ENCODE results near the gene IL1A.

The IL1A gene

DNA sequence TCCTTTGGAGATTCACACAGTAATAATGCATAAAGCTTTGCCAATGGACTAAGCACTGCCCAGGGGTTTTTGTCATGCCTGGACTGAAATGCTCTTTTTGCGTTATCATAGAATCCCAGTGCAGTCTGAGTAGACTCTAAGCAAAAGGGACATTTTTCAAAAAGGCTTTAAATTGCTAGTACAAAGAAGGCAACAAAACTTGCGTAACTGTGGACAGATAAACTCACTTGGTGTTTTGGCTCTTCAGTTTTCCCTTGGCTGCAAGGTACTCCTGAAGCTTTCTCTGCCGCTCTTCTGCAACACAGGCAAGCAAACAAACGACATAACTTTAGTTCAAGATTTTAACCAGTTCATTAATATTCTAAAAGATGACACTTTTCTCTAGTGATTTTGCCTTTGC, 22.0 kb downstream of the IL1A start:
- DNase-seq (ENCODE audit: low read depth in 2 of 2) = no peak

- no peak for DNase-seq (ENCODE audit: low read depth in 2 of 2)
Measured at GRCh38 chr2:112760149-112760548, 24.1 kb downstream of the IL1A start.

DNA sequence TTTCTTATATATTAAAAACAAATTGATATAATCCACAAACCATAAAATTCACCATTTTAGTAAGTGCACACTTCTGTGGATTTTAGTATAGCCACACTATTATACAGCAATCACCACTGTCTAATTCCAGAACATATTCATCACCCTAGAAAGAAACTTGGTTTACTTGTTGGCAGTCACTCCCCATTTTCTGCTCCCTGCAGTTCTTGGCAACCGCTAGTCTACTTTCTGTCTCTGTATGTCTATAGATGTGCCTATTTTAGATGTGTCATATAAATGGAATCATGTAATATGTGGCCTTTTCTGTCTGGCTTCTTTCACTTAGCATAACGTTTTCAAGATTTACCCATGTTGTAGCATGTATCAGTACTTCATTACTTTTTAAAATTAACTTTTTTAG, 25.6 kb downstream of the IL1A start:
- DNase-seq (ENCODE audit: low read depth in 2 of 2) = no peak

DNA sequence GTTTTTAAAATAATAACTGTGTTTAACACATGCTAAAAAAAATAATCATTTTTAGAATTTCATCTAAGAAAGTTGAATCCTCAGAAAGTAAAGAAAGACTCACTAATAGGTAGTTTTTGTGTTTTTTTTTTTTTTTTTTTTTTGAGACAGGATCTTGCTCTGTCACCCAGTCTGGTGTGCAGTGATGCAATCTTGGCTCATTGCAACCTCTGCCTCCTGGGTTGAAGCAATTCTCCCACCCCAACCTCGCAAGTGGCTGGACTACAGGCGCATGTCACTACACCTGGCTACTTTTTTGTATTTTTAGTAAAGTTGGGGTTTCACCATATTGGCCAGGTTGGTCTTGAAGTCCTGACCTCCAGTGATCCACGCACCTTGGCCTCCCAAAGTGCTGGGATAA, 27.0 kb downstream of the IL1A start:
- DNase-seq (ENCODE audit: low read depth in 2 of 2) = no peak

DNA sequence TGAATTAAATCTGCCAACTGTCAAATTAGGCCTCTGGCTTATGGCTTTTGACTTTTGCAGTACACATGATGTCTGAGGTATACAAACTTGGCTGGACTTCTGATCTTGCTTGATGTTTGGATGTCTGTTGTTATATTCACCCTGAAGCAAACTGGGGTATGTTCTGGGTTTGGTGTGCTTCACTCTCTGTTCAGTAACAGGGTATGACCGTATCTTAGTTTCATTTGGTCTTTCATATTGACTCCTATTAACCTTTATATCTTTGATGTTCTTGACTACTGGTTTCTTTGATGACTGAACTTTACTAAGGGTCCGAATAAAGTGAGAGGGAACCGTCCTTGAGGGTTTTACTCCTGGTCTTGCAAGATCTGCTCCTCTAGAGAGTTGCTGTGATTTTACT, 28.1 kb downstream of the IL1A start:
- no peak for DNase-seq (ENCODE audit: low read depth in 2 of 2)

GRCh38 chr2:112755444-112755843, 28.8 kb downstream of the IL1A start:
- DNase-seq (ENCODE audit: low read depth in 2 of 2) = no peak

- DNase-seq (ENCODE audit: low read depth in 2 of 2) = no peak
Measured at GRCh38 chr2:112754564-112754963, 29.7 kb downstream of the IL1A start.

- DNase-seq (ENCODE audit: low read depth in 2 of 2) = no peak
Measured at GRCh38 chr2:112752667-112753066, 31.6 kb downstream of the IL1A start.

GRCh38 chr2:112751451-112752197, 32.7 kb downstream of the IL1A start:
- DNase-seq (ENCODE audit: low read depth in 2 of 2) = no peak

GRCh38 chr2:112750560-112750843, 33.8 kb downstream of the IL1A start:
- DNase-seq (ENCODE audit: low read depth in 2 of 2) = no peak

DNA sequence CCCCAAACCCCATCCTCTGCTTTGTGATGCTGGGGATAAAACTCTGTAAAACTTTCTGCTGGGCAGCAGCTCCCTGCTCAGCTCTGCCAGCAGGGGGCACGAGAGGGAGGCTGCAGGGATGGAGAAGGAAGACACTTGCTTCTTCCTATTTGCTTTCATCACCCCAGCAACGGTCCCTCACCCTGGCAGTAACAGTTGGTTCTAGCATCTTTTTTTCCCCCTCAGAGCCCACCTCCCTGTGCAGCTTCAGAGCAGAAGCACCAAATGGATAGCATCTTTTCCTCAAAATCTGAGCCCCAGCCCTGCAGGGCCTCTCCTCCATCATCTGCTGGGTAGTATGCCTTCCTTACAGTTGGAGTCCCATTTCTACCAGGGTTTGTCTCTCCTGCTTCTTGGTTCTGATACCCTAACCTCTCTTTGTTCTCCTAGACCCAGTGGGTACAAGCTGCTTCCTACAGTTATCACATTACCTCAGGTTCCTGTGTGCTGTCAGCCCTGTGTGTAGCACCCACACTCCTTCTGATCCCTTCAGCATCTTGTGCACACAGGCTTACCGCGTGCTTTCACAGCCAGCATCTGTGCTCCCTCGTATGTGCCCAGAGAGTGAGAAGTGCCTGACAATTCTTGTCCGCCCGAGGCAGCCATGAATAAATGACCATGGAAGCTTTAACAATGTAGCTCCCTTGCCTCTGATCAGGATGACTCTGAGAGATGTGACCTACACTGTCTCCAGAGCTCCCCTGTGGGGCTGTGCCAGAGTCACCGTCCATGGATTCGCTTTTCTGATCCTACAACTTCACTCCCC, 34.3 kb downstream of the IL1A start:
- peak; percentile 36 to 73 for DNase-seq (ENCODE audit: low read depth in 2 of 2)

DNA sequence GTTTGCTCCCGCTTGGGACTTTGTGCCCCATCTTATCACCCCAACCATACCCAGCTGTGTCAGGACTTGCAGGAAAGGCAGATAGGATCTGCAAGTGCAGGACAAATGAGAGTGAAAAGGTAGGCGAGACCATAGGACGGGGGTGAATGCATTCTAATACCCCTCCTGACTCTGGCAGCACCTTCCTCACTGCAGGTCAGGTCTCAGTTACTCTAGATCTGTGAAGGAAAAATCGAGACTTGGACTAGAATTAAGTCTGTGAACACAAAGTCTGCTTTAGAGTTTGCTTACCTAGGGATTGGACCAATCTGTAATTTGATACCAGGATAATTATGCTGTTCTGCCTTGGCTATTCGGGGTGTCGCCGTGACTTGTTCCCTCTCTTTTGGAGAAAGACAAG, 43.8 kb downstream of the IL1A start:
- no peak for DNase-seq (ENCODE audit: low read depth in 2 of 2)

- DNase-seq (ENCODE audit: low read depth in 2 of 2) = no peak
Measured at GRCh38 chr2:112737542-112738232, 46.6 kb downstream of the IL1A start.

DNA sequence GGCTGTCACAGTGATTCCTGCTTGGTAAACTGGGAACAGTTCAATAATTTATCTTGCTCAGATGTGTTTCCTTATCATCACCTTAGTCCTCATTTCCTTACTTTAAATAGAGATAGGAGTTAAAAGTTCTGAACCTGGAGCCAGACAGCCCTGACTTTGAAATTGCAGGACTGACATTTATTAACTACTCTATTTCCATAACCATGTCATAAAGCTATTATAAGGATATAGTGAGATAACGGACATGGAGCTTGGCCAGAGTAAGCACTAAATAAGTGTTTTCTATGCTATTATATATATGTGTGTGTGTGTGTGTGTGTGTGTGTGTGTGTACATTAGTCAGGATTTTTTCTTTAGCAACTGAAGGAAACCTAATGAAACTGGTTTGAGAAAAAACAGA, 50.4 kb downstream of the IL1A start:
- no peak for DNase-seq (ENCODE audit: low read depth in 2 of 2)

DNA sequence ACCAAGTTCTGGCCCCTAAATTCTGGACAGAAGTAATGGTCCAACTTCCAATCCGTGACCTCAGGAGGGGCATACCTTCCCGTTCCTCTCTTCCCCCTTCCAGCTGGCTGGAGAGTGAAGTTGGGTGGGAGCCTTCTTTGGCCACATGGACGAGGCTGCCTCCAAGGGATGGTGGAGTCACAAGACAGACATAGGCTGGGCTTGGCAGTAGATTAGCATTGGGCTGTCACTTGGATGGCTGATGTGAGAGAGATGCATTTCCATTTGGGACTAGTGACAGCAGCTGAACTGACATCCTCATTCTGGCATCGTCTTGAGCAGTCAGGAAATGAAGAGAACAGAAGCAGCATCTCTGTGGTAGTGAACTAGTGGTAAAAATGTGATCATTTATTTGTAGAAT, 50.8 kb downstream of the IL1A start:
- DNase-seq (ENCODE audit: low read depth in 2 of 2) = no peak

- no peak for DNase-seq (ENCODE audit: low read depth in 2 of 2)
Measured at GRCh38 chr2:112731479-112731878, 52.8 kb downstream of the IL1A start.

GRCh38 chr2:112730791-112731190, 53.5 kb downstream of the IL1A start:
- DNase-seq (ENCODE audit: low read depth in 2 of 2) = no peak

GRCh38 chr2:112730216-112730615, 54.1 kb downstream of the IL1A start:
- no peak for DNase-seq (ENCODE audit: low read depth in 2 of 2)

GRCh38 chr2:112728378-112729175, 55.7 kb downstream of the IL1A start:
- DNase-seq (ENCODE audit: low read depth in 2 of 2) = no peak

DNA sequence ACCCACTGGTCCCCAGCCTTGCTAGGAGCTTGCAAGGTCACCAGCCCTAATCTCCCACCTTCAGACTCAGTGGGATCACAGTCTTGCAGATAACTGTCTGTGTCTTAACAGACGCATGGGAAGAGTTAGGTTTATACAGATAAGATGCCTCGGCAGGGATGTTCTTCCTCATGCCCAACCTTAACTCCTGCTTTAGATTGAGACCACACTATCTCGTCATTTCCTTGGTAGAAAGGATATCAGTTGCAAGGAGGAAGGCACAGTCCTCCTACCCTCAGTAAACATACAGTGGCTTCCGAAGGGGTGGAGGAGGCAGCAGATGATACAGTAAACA, 56.3 kb downstream of the IL1A start:
- DNase-seq (ENCODE audit: low read depth in 2 of 2) = no peak

- DNase-seq (ENCODE audit: low read depth in 2 of 2) = no peak
Measured at GRCh38 chr2:112727276-112728028, 56.8 kb downstream of the IL1A start.

Measured in stimulated activated CD8-positive, alpha-beta memory T cell treated with anti-CD3 and anti-CD28 coated beads, Interleukin-2, amount 100 ng/mL, for 1 hour (primary cell).